Spleen (tissue), 7 donors: ENCODE data around the gene GLUD1.
"Not testable (repeated sequence)": the region's sequence is repeated elsewhere in the genome, so short reads cannot be mapped to it uniquely, and the experiment has no call there.

Experiments
- POLR2AphosphoS5 ChIP-seq, 3 donors: sonication (generic); formaldehyde crosslinking; IDR thresholded peaks; one replicate each; pipeline ENCODE4 v1.5.1; 2017; ENCODE audit warnings: antibody characterized with exemption in 3 of 3
- TF ChIP-seq, protein P1 (sequence below), 11 experiments: fragments of 200-600 bp in 7 of 11; fragments of 450-650 bp in 4 of 11; sonication (generic) in 4 of 11; IDR thresholded peaks in 8 of 11; conservative IDR thresholded peaks in 3 of 11; 1 replicate in 7 of 11; 2 replicates in 4 of 11; pipeline versions ENCODE4 v1.4.0 to v1.8.0; 2016 to 2021; ENCODE audit warnings: antibody characterized with exemption in 11 of 11, inconsistent platforms in 4 of 11, mild to moderate bottlenecking in 1 of 11
- donor health status: DM: no; HTN: no; CAD: no; lungs with moderate emphysema.
- donor health status: DM: no; HTN: no; CAD: no.
- donor health status: DM: no; HTN: no; CAD: no.

DNA sequence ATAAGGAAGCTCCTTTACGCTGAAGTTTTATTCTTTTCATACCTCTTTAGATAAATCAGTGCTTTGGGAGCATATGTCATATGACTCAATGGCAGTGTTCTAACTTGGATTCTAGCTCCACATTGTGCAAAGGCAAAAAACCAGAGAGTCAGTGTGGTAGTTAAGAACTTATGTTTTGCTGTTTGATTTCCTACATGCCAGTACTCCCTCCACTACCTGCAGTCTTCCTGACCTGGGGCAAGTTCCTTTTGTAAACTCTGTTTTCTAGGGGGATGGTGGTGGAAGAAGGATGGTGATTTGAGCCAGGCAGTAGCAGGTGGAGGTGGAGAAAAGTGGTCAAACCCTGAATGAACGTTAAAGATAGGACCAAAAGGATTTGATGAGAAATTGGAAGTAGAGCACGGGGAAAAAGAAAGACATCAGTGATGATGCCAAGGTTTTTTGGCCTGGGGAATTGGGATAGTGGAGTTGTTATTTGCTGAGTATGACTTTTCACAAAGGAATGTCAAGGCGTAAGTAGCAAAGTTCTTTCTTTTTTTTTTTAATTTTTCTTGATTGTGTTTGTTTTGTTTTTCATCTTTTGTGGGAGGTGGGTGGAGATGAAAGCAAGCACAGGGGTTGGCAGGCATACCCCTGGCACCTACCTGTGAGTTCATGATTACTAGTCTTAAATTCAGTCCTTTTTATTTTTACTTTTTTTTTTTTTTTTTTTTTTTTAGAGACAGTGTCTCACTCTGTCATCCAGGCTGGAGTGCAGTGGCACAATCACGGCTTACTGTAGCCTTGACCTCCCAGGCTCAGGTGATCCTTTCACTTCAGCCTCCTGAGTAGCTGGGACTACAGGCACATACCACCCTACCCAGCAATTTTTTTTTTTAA lies 47.8 kb upstream of the GLUD1 start:
- TF ChIP-seq, protein P1, sequence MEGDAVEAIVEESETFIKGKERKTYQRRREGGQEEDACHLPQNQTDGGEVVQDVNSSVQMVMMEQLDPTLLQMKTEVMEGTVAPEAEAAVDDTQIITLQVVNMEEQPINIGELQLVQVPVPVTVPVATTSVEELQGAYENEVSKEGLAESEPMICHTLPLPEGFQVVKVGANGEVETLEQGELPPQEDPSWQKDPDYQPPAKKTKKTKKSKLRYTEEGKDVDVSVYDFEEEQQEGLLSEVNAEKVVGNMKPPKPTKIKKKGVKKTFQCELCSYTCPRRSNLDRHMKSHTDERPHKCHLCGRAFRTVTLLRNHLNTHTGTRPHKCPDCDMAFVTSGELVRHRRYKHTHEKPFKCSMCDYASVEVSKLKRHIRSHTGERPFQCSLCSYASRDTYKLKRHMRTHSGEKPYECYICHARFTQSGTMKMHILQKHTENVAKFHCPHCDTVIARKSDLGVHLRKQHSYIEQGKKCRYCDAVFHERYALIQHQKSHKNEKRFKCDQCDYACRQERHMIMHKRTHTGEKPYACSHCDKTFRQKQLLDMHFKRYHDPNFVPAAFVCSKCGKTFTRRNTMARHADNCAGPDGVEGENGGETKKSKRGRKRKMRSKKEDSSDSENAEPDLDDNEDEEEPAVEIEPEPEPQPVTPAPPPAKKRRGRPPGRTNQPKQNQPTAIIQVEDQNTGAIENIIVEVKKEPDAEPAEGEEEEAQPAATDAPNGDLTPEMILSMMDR (IDR thresholded peaks at IDR 0.05 in 8 of 11, conservative IDR thresholded peaks at IDR 0.05 in 3 of 11): not testable (repeated sequence)
- not testable (repeated sequence) for TF ChIP-seq POLR2AphosphoS5 (IDR thresholded peaks at IDR 0.05)
